Measurements from ENCODE around the gene TSHZ2. TPM values are rescaled to one million over a fixed set of nuclear protein-coding genes. Genes with fewer than 3 reads are reported as not detected.

The TSHZ2 gene
- total and polyA plus RNA-seq, 2 of the 4 experiments (the other 2 are of a cell fraction): under 0.01 to 0.02 TPM

GRCh38 chr20:53502820-53503219 is 530.7 kb downstream of the TSHZ2 start:
- H3K9ac ChIP-seq (ENCODE audit: low read depth, low read length): no peak overlapping the region
- no peaks in the 10 kb centered on the region for H3K9me3 ChIP-seq (ENCODE audit: control insufficient read depth, insufficient read depth, low read length)
- no peak overlapping the region for H2AK5ac ChIP-seq (ENCODE audit: low read depth, low read length)
- H3K4me3 ChIP-seq (ENCODE audit: insufficient read depth, low read depth, low read length): no peak overlapping the region
- H3K9me1 ChIP-seq (ENCODE audit: insufficient read depth, low read length): no peaks in the 10 kb centered on the region
- no peak overlapping the region for H2BK5ac ChIP-seq (ENCODE audit: low read depth, low read length, poor library complexity, severe bottlenecking)
- in situ Hi-C loops (cut with MboI; ENCODE audit: low sequenced_read_pairs) (no loop called here), dilution Hi-C loops (cut with HindIII; ENCODE audit: low sequenced_read_pairs, unreplicated experiment) (no loop called here), intact Hi-C loops (cut with micrococcal nuclease) (no loop called here)
- no peak overlapping the region for H4K8ac ChIP-seq (ENCODE audit: low read depth in 2 of 2, low read length in 2 of 2)
- POLR2A ChIA-PET (ENCODE audit: unreplicated experiment): no interaction called here
- no peak overlapping the region for H3K14ac ChIP-seq (replicated peaks; ENCODE audit: low read depth, low read length)
- no peaks in the 10 kb centered on the region for H3K36me3 ChIP-seq (ENCODE audit: control insufficient read depth, insufficient read depth, low read length)
- H2BK15ac ChIP-seq (ENCODE audit: low read depth, low read length): no peak overlapping the region
- H2AK9ac ChIP-seq (replicated peaks; ENCODE audit: low read depth, low read length, poor library complexity): no peak overlapping the region
- DNase-seq: no peak
- no peak overlapping the region for H3K4ac ChIP-seq (ENCODE audit: low read depth, low read length)
- no peak overlapping the region for H2BK120ac ChIP-seq (ENCODE audit: low read depth, low read length)
- H3K18ac ChIP-seq (ENCODE audit: low read depth, low read length): no peak overlapping the region
- H4K20me1 ChIP-seq (ENCODE audit: insufficient read depth, low read length): no peaks in the 10 kb centered on the region
- H3K79me1 ChIP-seq (ENCODE audit: low read depth in 1 of 2, low read length in 2 of 2): no peaks in the 10 kb centered on the region
- BruUV-seq (replicated peaks): no TSS peak
- H4K5ac ChIP-seq (ENCODE audit: low read depth, low read length): no peak overlapping the region
- no peak overlapping the region for H2BK20ac ChIP-seq (ENCODE audit: low read depth, low read length)
- no peak overlapping the region for H2AFZ ChIP-seq (replicated peaks; ENCODE audit: low read length, poor library complexity)
- no peaks in the 10 kb centered on the region for H3K4me1 ChIP-seq (ENCODE audit: control insufficient read depth, insufficient read depth, low read length)
- H4K91ac ChIP-seq (ENCODE audit: insufficient read depth, low read depth, low read length): no peak overlapping the region
- no peak overlapping the region for H3K27ac ChIP-seq (ENCODE audit: insufficient read depth, low read length)
- no peak overlapping the region for H3K56ac ChIP-seq (ENCODE audit: extremely low read depth, insufficient read depth, low read length)
- CTCF ChIA-PET: no interaction called here
- H3K27me3 ChIP-seq (ENCODE audit: control insufficient read depth, insufficient read depth, low read length): no peaks in the 10 kb centered on the region
- WGBS, 2 experiments (ENCODE audit: extremely low coverage in 2 of 2, insufficient read length in 1 of 2): 86% methylated on average over 3 of the region's 4 CpGs; no CpG with 5 or more reads in 1 of the 2 experiments
- no peak for TF ChIP-seq USF2 (IDR thresholded peaks at IDR 0.05; ENCODE audit: low read depth, low read length)
- no peak for TF ChIP-seq CEBPB (IDR thresholded peaks at IDR 0.05; ENCODE audit: low read depth, low read length)
- TF ChIP-seq MAZ (IDR thresholded peaks at IDR 0.05; ENCODE audit: borderline replicate concordance, low read depth, low read length): no peak
- TF ChIP-seq NFE2L2 (IDR thresholded peaks at IDR 0.05; ENCODE audit: low read depth, low read length): no peak
- no peak for TF ChIP-seq CHD1 (IDR thresholded peaks at IDR 0.05; ENCODE audit: low read depth, low read length)
- no peak for TF ChIP-seq BHLHE40 (IDR thresholded peaks at IDR 0.05; ENCODE audit: low read depth, low read length)
- TF ChIP-seq SMC3 (IDR thresholded peaks at IDR 0.05; ENCODE audit: low read depth, low read length): no peak
- TF ChIP-seq RCOR1 (IDR thresholded peaks at IDR 0.05; ENCODE audit: insufficient replicate concordance, low read length): no peak
- TF ChIP-seq MAFK (IDR thresholded peaks at IDR 0.05; ENCODE audit: low read depth, low read length): no peak
- no peak for TF ChIP-seq POLR2A (IDR thresholded peaks at IDR 0.05; ENCODE audit: low read depth, low read length)
- no peak for TF ChIP-seq ELK1 (IDR thresholded peaks at IDR 0.05; ENCODE audit: borderline replicate concordance, low read depth, low read length)
- no peak for TF ChIP-seq FOS (IDR thresholded peaks at IDR 0.05; ENCODE audit: low read depth, low read length)
- TF ChIP-seq RAD21 (IDR thresholded peaks at IDR 0.05; ENCODE audit: low read length): no peak
- TF ChIP-seq CTCF (conservative IDR thresholded peaks at IDR 0.05; ENCODE audit: low read depth, low read length): no peak
- no peak overlapping the region for H3K4me2 ChIP-seq (ENCODE audit: low read depth, low read length)
- no peak for ATAC-seq (ENCODE audit: low read depth)
- no peak overlapping the region for H3K23ac ChIP-seq (ENCODE audit: low read depth, low read length)

Measured in IMR-90 (cell line).